ENCODE measurements around the gene SFXN2. TPM values are rescaled to one million over a fixed set of nuclear protein-coding genes. Genes with fewer than 3 reads are reported as not detected.
"Not testable (repeated sequence)": the region's sequence is repeated elsewhere in the genome, so short reads cannot be mapped to it uniquely, and the experiment has no call there.

The SFXN2 gene
- total RNA-seq, 4 donors from 2014 or later, result 7.2 to 26.4 (median 11.3) TPM

GRCh38 chr10:102715880-102716279 lies 1.4 kb downstream of the SFXN2 start:
- Histone ChIP-seq H3K27ac (no peak overlapping the region), H3K4me1 (peaks cover 0 to 41% (median 6%) of the 10 kb centered on the region in 4 donors), H3K9me3 (no peaks in the 10 kb centered on the region), H3K4me3 (no peak overlapping the region), H3K27me3 (no peaks in the 10 kb centered on the region), H3K36me3 (peaks cover 0 to 6% (median 0%) of the 10 kb centered on the region in 3 donors)
- no peak for DNase-seq (ENCODE audit: low spot score in 2 of 2)
- 65 to 90% methylated on average over 1 of the region's 1 CpG for WGBS, 2 donors
- TF ChIP-seq, protein P1, sequence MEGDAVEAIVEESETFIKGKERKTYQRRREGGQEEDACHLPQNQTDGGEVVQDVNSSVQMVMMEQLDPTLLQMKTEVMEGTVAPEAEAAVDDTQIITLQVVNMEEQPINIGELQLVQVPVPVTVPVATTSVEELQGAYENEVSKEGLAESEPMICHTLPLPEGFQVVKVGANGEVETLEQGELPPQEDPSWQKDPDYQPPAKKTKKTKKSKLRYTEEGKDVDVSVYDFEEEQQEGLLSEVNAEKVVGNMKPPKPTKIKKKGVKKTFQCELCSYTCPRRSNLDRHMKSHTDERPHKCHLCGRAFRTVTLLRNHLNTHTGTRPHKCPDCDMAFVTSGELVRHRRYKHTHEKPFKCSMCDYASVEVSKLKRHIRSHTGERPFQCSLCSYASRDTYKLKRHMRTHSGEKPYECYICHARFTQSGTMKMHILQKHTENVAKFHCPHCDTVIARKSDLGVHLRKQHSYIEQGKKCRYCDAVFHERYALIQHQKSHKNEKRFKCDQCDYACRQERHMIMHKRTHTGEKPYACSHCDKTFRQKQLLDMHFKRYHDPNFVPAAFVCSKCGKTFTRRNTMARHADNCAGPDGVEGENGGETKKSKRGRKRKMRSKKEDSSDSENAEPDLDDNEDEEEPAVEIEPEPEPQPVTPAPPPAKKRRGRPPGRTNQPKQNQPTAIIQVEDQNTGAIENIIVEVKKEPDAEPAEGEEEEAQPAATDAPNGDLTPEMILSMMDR (IDR thresholded peaks at IDR 0.05), result no peak
- TF ChIP-seq EP300 (IDR thresholded peaks at IDR 0.05), result no peak
- TF ChIP-seq POLR2A (IDR thresholded peaks at IDR 0.05), result no peak

DNA sequence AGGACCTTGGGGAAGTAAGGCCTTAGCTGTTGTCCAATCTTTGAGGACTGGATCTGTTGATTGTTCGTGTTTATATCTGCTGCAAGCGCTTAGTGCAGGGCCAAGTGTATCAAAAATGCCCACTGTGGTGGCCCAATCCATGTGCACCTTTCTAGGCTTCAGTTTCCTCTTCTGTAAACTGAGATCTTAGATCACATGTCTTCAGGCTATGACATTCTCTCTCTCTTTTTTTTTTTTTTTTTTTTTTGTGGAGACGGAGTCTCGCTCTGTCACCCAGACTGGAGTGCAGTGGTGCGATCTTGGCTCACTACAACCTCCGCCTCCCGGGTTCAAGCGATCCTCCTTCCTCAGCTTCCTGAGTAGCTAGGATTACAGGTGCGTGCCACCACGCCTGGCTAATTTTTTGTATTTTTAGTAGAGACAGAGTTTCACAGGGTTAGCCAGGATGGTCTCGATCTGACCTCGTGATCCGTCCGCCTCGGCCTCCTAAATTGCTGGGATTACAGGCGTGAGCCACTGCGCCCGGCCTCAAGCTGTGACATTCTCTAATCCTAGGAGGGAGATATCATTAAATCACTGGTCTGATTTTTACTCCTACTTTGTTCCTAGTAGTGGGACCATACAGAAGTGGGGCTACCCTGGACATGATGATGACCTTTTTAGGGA lies 2.6 kb downstream of the SFXN2 start:
- not testable (repeated sequence) for H3K4me3 ChIP-seq; DNase-seq (ENCODE audit: low spot score in 2 of 2); H3K27me3 ChIP-seq; H3K36me3 ChIP-seq; H3K9me3 ChIP-seq; H3K27ac ChIP-seq
- peaks cover 0 to 38% (median 6%) of the 10 kb centered on the region in 4 donors for H3K4me1 ChIP-seq
- WGBS, 2 donors, result 93% methylated on average over 18 of the region's 18 CpGs

DNA sequence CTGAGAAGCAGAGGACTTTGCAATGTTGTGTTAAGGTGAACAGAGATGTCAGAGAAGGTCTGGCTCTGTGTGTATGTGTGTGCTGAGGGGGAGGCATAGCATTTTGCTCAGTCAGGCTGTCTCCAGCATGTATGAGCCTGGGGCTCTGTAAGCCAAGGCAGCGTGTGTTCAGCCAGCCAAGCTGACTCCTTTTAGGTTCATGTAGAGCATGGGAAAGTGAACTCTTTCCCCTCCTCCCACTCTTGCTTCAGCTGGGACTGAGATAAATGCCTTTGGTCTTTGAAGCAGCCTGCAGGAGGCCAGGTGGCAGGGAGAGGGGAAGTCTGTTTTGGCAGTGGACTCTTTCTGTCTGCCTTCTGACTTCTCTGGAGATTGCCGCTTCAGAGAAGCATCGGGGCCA lies 3.8 kb downstream of the SFXN2 start:
- Histone ChIP-seq H3K36me3 (peaks cover 0 to 6% (median 0%) of the 10 kb centered on the region in 3 donors), H3K9me3 (no peaks in the 10 kb centered on the region), H3K4me3 (no peak overlapping the region), H3K4me1 (peaks cover 0 to 27% (median 3%) of the 10 kb centered on the region in 4 donors), H3K27me3 (no peaks in the 10 kb centered on the region), H3K27ac (no peak overlapping the region)
- DNase-seq (ENCODE audit: low spot score in 2 of 2), result no peak
- TF ChIP-seq EP300 (IDR thresholded peaks at IDR 0.05) (no peak), POLR2A (IDR thresholded peaks at IDR 0.05) (no peak)
- WGBS, 2 donors, result 34 to 59% methylated on average over 3 of the region's 3 CpGs

DNA sequence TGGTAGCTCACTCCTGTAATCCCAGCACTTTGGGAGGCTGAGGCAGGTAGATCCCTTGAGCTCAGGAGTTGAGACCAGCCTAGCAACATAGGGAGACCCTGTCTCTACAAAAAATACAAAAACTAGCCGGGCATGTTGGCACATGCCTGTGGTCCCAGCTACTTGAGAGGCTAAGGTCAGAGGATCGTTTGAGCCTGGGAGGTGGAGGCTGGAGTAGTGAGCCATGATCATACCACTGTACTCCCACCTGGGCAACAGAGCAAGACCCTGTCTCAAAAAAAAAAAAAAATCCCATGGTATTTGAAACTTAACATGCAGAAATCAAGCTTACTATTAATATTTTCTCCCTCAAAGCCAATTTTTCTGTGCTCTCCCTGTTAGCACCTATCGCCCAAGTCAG lies 5.9 kb downstream of the SFXN2 start:
- Histone ChIP-seq H3K27me3 (no peaks in the 10 kb centered on the region), H3K9me3 (no peaks in the 10 kb centered on the region), H3K36me3 (peaks cover 0 to 11% (median 0%) of the 10 kb centered on the region in 3 donors), H3K4me1 (peaks cover 0 to 17% (median 2%) of the 10 kb centered on the region in 4 donors), H3K4me3 (no peak overlapping the region), H3K27ac (no peak overlapping the region)
- WGBS, 2 donors, result 77 to 95% methylated on average over 3 of the region's 3 CpGs
- no peak for TF ChIP-seq EP300 (IDR thresholded peaks at IDR 0.05)
- TF ChIP-seq POLR2A (IDR thresholded peaks at IDR 0.05), result no peak
- TF ChIP-seq, protein P1 (IDR thresholded peaks at IDR 0.05), result no peak
- no peak for DNase-seq (ENCODE audit: low spot score in 2 of 2)

- Histone ChIP-seq H3K36me3 (peaks cover 0 to 11% (median 0%) of the 10 kb centered on the region in 3 donors), H3K4me3 (no peak overlapping the region)
- no peak for DNase-seq (ENCODE audit: low spot score in 2 of 2)
Measured at GRCh38 chr10:102720775-102721301, 6.4 kb downstream of the SFXN2 start.

DNA sequence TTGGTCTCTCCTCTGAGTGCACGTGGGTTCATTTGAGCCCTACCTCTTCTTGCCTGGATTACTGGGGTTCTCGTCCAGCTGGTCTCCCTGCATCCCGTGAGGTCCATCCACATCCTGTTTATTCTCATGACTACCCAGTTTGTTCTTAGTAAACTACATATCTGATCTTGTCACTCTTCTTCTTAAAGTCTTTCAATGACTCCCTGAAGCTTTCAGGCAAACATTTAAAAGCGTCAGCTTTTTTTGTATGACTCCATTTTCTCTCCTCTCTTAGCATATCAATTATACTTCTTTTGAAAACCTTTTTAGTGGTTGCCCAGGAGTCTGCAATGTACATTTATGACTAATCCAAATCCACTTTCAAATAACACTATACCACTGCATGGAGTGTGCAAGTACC lies 7.5 kb downstream of the SFXN2 start:
- TF ChIP-seq, protein P1 (IDR thresholded peaks at IDR 0.05), result no peak
- TF ChIP-seq EP300 (IDR thresholded peaks at IDR 0.05), result no peak
- TF ChIP-seq POLR2A (IDR thresholded peaks at IDR 0.05), result no peak
- no peaks in the 10 kb centered on the region for H3K9me3 ChIP-seq
- no peaks in the 10 kb centered on the region for H3K27me3 ChIP-seq
- WGBS, 2 donors, result 66 to 73% methylated on average over 4 of the region's 4 CpGs
- peaks cover 0 to 18% (median 0%) of the 10 kb centered on the region in 3 donors for H3K36me3 ChIP-seq
- H3K27ac ChIP-seq, result no peak overlapping the region
- DNase-seq (ENCODE audit: low spot score in 2 of 2), result no peak
- no peak overlapping the region for H3K4me3 ChIP-seq
- peaks cover 0 to 8% (median 0%) of the 10 kb centered on the region in 4 donors for H3K4me1 ChIP-seq

More at GRCh38 chr10:102720775-102721301, 6.4 kb downstream of the SFXN2 start:
- H3K27me3 ChIP-seq, result no peaks in the 10 kb centered on the region
- WGBS, 2 donors, result 57 to 64% methylated on average over 6 of the region's 6 CpGs
- no peak for TF ChIP-seq POLR2A (IDR thresholded peaks at IDR 0.05)
- TF ChIP-seq, protein P1 (IDR thresholded peaks at IDR 0.05), result no peak
- TF ChIP-seq EP300 (IDR thresholded peaks at IDR 0.05), result no peak
- H3K27ac ChIP-seq, result no peak overlapping the region
- H3K9me3 ChIP-seq, result no peaks in the 10 kb centered on the region
- peaks cover 0 to 12% (median 0%) of the 10 kb centered on the region in 4 donors for H3K4me1 ChIP-seq

All from tibial nerve (tissue), 4 donors.